Brain microvascular endothelial cell (primary cell): ENCODE results near the gene KCNK16.
A peak's percentile ranks its signal among the peaks of the same experiment; 100 is the strongest.

Experiments used
- DNase-seq: peaks from one replicate; pipeline ENCODE4 v3.0.0-alpha.2; 2020
- H3K27ac ChIP-seq: fragments of 250-450 bp; sonication (Bioruptor Pico); 2 replicates; pipeline ENCODE4 v1.5.1; 2020; ENCODE audit warnings: mild to moderate bottlenecking, moderate library complexity
- H3K27me3 ChIP-seq: fragments of 250-450 bp; sonication (Bioruptor Pico); replicated peaks from 2 replicates; pipeline ENCODE4 v1.5.1; 2020; ENCODE audit warnings: mild to moderate bottlenecking
- H3K36me3 ChIP-seq: fragments of 250-450 bp; sonication (Bioruptor Pico); replicated peaks from 2 replicates; pipeline ENCODE4 v1.5.1; 2020; ENCODE audit warnings: mild to moderate bottlenecking
- H3K4me3 ChIP-seq: 2 replicates; pipeline ENCODE4 v1.5.1; 2011; ENCODE audit warnings: low read depth, mild to moderate bottlenecking, control low read depth, low read length, moderate library complexity
- in situ Hi-C: cut with HindIII; loops from 2 replicates; pipeline ENCODE4 v1.10.0; 2017; ENCODE audit warnings: low sequenced_read_pairs, low pct_ligation_motif_present
- TF ChIP-seq, protein P1 (sequence below): IDR thresholded peaks from 2 replicates; pipeline ENCODE4 v1.5.1; 2011; ENCODE audit warnings: low read depth, mild to moderate bottlenecking, moderate library complexity, low read length, control low read depth, inconsistent platforms; ENCODE audit errors: missing control alignments

Gene KCNK16

DNA sequence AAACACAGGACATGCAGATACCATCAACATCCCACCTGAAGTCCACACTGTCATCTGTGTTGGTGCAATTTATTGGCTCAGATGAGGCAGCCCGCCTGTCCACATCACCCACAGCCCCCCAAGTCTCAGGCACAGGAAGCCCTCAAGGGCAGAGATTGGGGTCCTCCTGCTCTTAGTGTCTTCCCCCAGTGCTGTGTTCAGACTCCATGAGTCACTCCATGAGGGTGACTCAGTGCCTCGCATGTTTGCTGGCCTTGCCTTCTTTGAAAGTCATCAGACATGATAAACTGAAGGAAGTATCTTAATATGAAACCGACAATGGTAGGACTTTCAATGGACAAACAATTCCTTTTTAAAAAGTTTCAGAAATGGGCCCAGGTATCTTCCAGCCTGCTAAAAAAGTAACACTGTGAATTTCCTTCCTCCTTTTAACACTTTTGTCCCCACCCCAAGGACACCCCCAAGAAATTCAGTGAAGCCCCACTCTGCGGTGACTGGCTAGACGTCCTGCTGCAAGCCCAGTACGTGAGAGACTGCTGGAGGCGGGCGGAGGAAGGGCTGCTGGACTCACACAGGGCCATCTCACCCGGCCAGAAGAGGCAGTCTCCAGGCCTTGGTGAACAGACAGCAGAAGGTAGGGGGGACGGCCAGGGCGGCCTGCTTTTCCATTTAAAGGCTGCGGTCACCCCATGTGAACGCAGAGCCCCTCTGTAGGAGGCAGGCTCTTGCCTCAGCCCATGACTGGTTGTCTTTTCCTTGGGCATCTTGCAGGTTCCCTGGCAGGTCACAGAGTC lies 43.0 kb upstream of the KCNK16 start:
- TF ChIP-seq, protein P1, sequence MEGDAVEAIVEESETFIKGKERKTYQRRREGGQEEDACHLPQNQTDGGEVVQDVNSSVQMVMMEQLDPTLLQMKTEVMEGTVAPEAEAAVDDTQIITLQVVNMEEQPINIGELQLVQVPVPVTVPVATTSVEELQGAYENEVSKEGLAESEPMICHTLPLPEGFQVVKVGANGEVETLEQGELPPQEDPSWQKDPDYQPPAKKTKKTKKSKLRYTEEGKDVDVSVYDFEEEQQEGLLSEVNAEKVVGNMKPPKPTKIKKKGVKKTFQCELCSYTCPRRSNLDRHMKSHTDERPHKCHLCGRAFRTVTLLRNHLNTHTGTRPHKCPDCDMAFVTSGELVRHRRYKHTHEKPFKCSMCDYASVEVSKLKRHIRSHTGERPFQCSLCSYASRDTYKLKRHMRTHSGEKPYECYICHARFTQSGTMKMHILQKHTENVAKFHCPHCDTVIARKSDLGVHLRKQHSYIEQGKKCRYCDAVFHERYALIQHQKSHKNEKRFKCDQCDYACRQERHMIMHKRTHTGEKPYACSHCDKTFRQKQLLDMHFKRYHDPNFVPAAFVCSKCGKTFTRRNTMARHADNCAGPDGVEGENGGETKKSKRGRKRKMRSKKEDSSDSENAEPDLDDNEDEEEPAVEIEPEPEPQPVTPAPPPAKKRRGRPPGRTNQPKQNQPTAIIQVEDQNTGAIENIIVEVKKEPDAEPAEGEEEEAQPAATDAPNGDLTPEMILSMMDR = peak; percentile 2
- peak; percentile 78 for DNase-seq
- Histone ChIP-seq H3K27me3 (no peaks in the 10 kb centered on the region), H3K4me3 (no peak overlapping the region), H3K27ac (peak overlapping the region; percentile 28), H3K36me3 (no peaks in the 10 kb centered on the region)
- in situ Hi-C loops = no loop called here

DNA sequence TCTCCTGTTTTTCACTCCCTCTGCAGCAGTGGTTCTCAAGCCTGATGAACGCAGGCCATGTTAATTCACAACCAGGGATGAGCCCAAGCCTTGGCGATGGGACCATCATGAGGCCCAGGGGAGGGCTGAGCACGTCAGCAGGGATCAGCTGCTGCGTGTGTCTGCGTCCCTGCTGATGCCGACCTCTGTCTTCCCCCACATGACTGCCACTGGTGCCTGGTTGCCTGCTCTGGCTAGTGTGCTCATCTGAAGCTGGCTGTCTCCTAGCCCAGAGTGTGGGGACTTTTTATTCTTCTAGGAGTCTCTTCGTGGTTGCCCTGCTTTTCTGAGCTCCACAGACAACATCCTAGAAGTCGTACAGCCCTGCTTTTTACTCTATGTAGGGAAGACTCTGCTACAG lies 40.8 kb upstream of the KCNK16 start:
- Histone ChIP-seq H3K4me3 (no peak overlapping the region), H3K36me3 (no peaks in the 10 kb centered on the region), H3K27me3 (no peaks in the 10 kb centered on the region), H3K27ac (no peak overlapping the region)
- no peak for DNase-seq
- TF ChIP-seq, protein P1 = no peak
- in situ Hi-C loops = no loop called here

DNA sequence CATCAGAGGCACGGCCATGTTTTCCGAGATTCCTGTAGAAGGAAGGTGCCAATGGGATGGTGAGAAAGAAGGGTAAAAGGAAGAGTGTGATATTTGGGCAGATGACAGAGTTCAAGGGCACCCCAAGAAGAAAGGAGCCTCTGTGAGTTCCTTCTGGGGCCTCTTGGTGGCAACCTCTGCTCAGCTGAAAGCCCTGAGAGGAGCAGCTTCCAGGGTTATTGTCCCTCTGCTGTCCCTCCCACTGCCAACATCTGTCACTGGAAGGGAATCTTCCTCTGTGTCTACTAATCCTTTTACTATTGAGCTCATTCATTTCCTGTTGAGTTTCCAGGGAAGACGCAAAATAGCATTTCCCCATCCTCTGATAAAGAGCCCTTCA lies 40.0 kb upstream of the KCNK16 start:
- Histone ChIP-seq H3K4me3 (no peak overlapping the region), H3K36me3 (no peaks in the 10 kb centered on the region), H3K27ac (no peak overlapping the region), H3K27me3 (no peaks in the 10 kb centered on the region)
- peak; percentile 9 for DNase-seq
- in situ Hi-C loops = no loop called here
- TF ChIP-seq, protein P1 = peak; percentile 55

DNA sequence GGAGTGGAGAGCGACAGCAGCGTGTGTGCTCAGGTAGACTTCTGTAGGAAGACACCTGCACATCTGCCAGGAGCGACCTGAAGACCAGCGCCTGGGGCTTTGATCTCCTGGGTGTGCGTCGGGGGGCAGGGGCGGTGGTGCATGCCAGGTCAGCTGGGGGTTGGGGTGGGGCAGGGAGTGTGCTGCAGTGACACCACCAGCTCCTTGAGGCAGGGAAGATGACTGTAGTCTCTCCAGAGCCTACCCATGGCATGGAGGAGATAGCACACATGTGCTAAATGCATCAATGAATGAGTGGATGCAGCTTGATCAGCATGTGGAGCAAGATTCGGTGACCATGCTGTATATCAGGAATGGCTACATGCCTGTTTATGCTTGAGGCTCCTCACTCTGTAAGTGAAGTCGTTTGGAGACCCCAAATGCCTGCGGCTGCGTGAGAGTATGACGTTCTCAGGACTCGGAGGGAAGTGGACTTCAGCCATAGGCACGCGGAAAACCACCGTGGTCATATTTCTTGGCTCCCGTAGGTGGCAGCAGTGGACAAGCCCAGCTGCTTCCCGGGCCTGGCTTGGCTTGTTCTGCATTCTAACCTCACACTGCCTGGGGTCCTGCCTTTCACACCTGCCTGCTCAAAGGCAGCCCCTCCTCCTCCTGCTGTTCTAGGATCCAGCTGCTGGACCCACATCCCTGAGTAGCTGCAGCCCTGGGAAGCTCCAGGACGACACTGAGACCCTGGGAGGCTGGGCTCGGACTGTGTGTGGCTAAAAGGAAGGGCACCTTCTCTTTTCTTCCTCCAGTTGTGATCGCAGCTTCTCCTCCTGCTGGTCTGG lies 39.4 kb upstream of the KCNK16 start:
- no peaks in the 10 kb centered on the region for H3K27me3 ChIP-seq
- no peak overlapping the region for H3K27ac ChIP-seq
- in situ Hi-C loops = no loop called here
- TF ChIP-seq, protein P1 = peak; percentile 90
- peak; percentile 64 for DNase-seq
- no peak overlapping the region for H3K4me3 ChIP-seq
- no peaks in the 10 kb centered on the region for H3K36me3 ChIP-seq

DNA sequence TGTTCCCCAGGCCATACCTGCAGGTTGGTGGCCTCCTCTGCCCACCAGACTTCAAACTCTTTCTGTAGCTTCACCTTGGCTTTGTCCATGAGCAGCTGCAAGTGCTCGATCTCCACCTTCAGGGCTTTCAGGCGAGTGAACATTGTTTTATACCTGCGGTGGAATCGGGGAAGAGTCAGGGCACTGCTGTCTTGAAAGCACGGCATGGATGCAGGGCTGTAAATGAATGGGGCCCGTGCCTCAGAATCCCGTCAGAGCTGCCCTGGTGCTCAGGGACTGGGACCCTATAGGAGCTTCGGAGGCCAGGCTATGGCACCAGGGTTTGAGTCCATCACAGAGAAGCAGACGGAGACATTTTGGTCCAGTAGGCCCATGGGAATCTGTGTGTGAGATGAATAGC lies 37.9 kb upstream of the KCNK16 start:
- DNase-seq = no peak
- no peaks in the 10 kb centered on the region for H3K36me3 ChIP-seq
- in situ Hi-C loops = no loop called here
- no peaks in the 10 kb centered on the region for H3K27me3 ChIP-seq
- H3K27ac ChIP-seq = no peak overlapping the region
- no peak overlapping the region for H3K4me3 ChIP-seq
- TF ChIP-seq, protein P1 = no peak
